Sigmoid colon (tissue), 4 donors: ENCODE measurements around the gene LGALS1.

Experiments
- CTCF ChIP-seq, 4 experiments: fragments of 450-650 bp in 3 of 4; fragments of 200-600 bp in 1 of 4; IDR thresholded peaks; one replicate each; pipeline ENCODE4 v1.5.1; 2016 to 2019; ENCODE audit warnings: antibody characterized with exemption in 4 of 4, mild to moderate bottlenecking in 3 of 4, moderate library complexity in 2 of 4
- EP300 ChIP-seq, 4 donors: sonication (generic); formaldehyde crosslinking; IDR thresholded peaks; one replicate each; pipeline ENCODE4 v1.6.1; 2017; ENCODE audit warnings: antibody characterized with exemption in 4 of 4
- POLR2A ChIP-seq, 2 donors: fragments of 450-650 bp; IDR thresholded peaks; one replicate each; pipeline ENCODE4 v1.6.1; 2016; ENCODE audit warnings: antibody characterized with exemption in 2 of 2, mild to moderate bottlenecking in 2 of 2, moderate library complexity in 2 of 2
- POLR2AphosphoS5 ChIP-seq, 4 donors: sonication (generic); formaldehyde crosslinking; IDR thresholded peaks; one replicate each; pipeline ENCODE4 v1.6.1; 2017; ENCODE audit warnings: antibody characterized with exemption in 4 of 4

- TF ChIP-seq POLR2A (IDR thresholded peaks at IDR 0.05) (no peak), POLR2AphosphoS5 (IDR thresholded peaks at IDR 0.05) (no peak), CTCF (IDR thresholded peaks at IDR 0.05) (no peak), EP300 (IDR thresholded peaks at IDR 0.05) (no peak)
These were observed 3.1 kb upstream of the LGALS1 start for GRCh38 chr22:37672206-37672919.
